Spleen (tissue), 11 donors: ENCODE measurements around the gene C19orf53. TPM values are rescaled to one million over a fixed set of nuclear protein-coding genes. Genes with fewer than 3 reads are reported as not detected.
"Not testable (repeated sequence)": the region's sequence is repeated elsewhere in the genome, so short reads cannot be mapped to it uniquely, and the experiment has no call there.

Experiments
- DNase-seq: peaks from one replicate; pipeline ENCODE4 v3.0.0-alpha.2; 2020
- H3K27ac ChIP-seq, 8 donors: fragments of 200-600 bp; sonication (generic) in 7 of 8; 1 replicate in 4 of 8; 2 replicates in 4 of 8; pipeline versions ENCODE4 v1.5.0 to v1.8.0; 2016 to 2021; ENCODE audit warnings: inconsistent platforms in 4 of 8, mild to moderate bottlenecking in 4 of 8, moderate library complexity in 1 of 8
- H3K27me3 ChIP-seq, 7 donors: fragments of 200-600 bp; sonication (generic) in 6 of 7; replicated peaks in 1 of 7; 1 replicate in 4 of 7; 2 replicates in 3 of 7; pipeline versions ENCODE4 v1.5.0 to v1.8.0; 2016 to 2021; ENCODE audit warnings: inconsistent platforms in 3 of 7, mild to moderate bottlenecking in 1 of 7
- H3K36me3 ChIP-seq, 6 donors: fragments of 200-600 bp; sonication (generic) in 5 of 6; 1 replicate in 4 of 6; 2 replicates in 2 of 6; pipeline versions ENCODE4 v1.5.0 to v1.8.0; 2016 to 2021; ENCODE audit warnings: inconsistent platforms in 2 of 6
- H3K4me1 ChIP-seq, 6 donors: fragments of 200-600 bp; sonication (generic) in 5 of 6; 1 replicate in 3 of 6; 2 replicates in 3 of 6; pipeline versions ENCODE4 v1.5.0 to v1.8.0; 2016 to 2021; ENCODE audit warnings: inconsistent platforms in 3 of 6
- H3K4me3 ChIP-seq, 8 donors: fragments of 200-600 bp; sonication (generic) in 7 of 8; 1 replicate in 4 of 8; 2 replicates in 4 of 8; pipeline versions ENCODE4 v1.5.0 to v1.8.0; 2016 to 2021; ENCODE audit warnings: inconsistent platforms in 4 of 8, mild to moderate bottlenecking in 4 of 8, moderate library complexity in 2 of 8
- H3K9me3 ChIP-seq, 8 donors: fragments of 200-600 bp; sonication (generic) in 7 of 8; 1 replicate in 4 of 8; 2 replicates in 4 of 8; pipeline versions ENCODE4 v1.5.0 to v1.8.0; 2016 to 2021; ENCODE audit warnings: inconsistent platforms in 4 of 8
- CTCF ChIP-seq, 11 experiments: fragments of 200-600 bp in 7 of 11; fragments of 450-650 bp in 4 of 11; sonication (generic) in 4 of 11; IDR thresholded peaks in 8 of 11; conservative IDR thresholded peaks in 3 of 11; 1 replicate in 7 of 11; 2 replicates in 4 of 11; pipeline versions ENCODE4 v1.4.0 to v1.8.0; 2016 to 2021; ENCODE audit warnings: antibody characterized with exemption in 11 of 11, inconsistent platforms in 4 of 11, mild to moderate bottlenecking in 1 of 11
- POLR2A ChIP-seq, 3 donors: fragments of 450-650 bp; IDR thresholded peaks; one replicate each; pipeline ENCODE4 v1.5.1; 2017; ENCODE audit warnings: antibody characterized with exemption in 3 of 3, mild to moderate bottlenecking in 1 of 3
- POLR2AphosphoS5 ChIP-seq, 3 donors: sonication (generic); formaldehyde crosslinking; IDR thresholded peaks; one replicate each; pipeline ENCODE4 v1.5.1; 2017; ENCODE audit warnings: antibody characterized with exemption in 3 of 3
- WGBS, 5 donors: extraction: QIAGEN DNeasy Blood & Tissue Kit in 3 of 5; methylation state at CpG; one replicate each; pipeline versions ENCODE4 v1.1.5 to v1.1.7; 2013 to 2018; 5-methylcytosine and 5-hydroxymethylcytosine counted together
- intact Hi-C: fragments of 100-400 bp; cut with DNase I; formaldehyde crosslinking; loops from one replicate; pipeline ENCODE4 v1.15.0; 2023; ENCODE audit warnings: low total_unique reads
- polyA plus RNA-seq, 3 donors: library from polyadenylated mRNA; stranded (reverse); fragments of 200-250 nt; gene quantifications; one replicate each; pipeline ENCODE4 v1.2.1, GENCODE V29; 2013
- total RNA-seq, 7 donors: library from RNA; depleted of rRNA in 3 of 7; stranded (reverse); fragments of >200 nt in 3 of 7; fragmentation: NEBNext Ultra II Directional in 4 of 7; extraction: Animal tissue kit (Norgen Biotek cat#: 25700) in 4 of 7; gene quantifications; one replicate each; pipeline versions ENCODE4 v1.1.0 to v1.2.1, GENCODE V29; 2016 to 2021
- donor health status: healthy with polysubstance abuse.
- donor health status: DM: no; HTN: no; CAD: no; lungs with moderate emphysema.
- donor health status: DM: no; HTN: no; CAD: no.
- donor health status: Bipolar disorder and iron deficiency.
- donor health status: healthy.
- donor health status: DM: no; HTN: no; CAD: no.
- donor health status: DM: yes; HTN: yes; CAD: no.

C19orf53 gene
- total and polyA plus RNA-seq, 10 donors = 39.6 to 190 (median 107) TPM

GRCh38 chr19:13770013-13770635 lies 4.1 kb upstream of the C19orf53 start:
- DNase-seq = no peak
- no peak for TF ChIP-seq CTCF (IDR thresholded peaks at IDR 0.05 in 8 of 11, conservative IDR thresholded peaks at IDR 0.05 in 3 of 11)
- TF ChIP-seq POLR2AphosphoS5 (IDR thresholded peaks at IDR 0.05) = no peak
- no peak for TF ChIP-seq POLR2A (IDR thresholded peaks at IDR 0.05)
- Histone ChIP-seq H3K27ac (no peak overlapping the region), H3K36me3 (peaks cover 0 to 62% (median 41%) of the 10 kb centered on the region in 6 donors), H3K27me3 (no peaks in the 10 kb centered on the region), H3K9me3 (no peaks in the 10 kb centered on the region), H3K4me1 (peaks cover 8 to 31% (median 25%) of the 10 kb centered on the region in 6 donors), H3K4me3 (no peak overlapping the region)
- intact Hi-C loops = no loop called here
- 88 to 94% (median 91%) methylated on average over 16 of the region's 16 CpGs for whole genome bisulfite sequencing, 5 donors

DNA sequence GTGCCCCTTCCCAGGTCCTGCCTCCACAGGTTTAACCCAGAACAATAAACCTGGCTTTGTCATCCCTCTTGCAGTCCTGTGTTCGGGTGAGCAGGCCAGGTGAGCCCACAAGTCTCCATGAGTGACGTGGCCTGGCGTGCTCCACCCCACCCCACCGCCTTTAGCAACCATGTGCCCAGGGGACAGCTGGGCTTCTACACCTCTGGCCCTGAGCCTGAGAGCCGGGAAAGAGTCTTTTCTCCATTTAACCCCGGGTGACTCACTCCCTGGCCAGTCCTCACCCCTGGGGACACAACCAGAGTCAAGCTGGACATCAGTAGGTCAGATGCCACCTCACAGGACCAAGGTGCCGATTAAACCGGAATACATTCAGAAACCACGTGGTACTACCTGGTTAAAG lies 4.1 kb downstream of the C19orf53 start:
- intact Hi-C loops = no loop called here
- Histone ChIP-seq H3K4me3 (no peak overlapping the region), H3K9me3 (no peaks in the 10 kb centered on the region), H3K4me1 (peaks cover 8 to 63% (median 33%) of the 10 kb centered on the region in 6 donors), H3K36me3 (peaks cover 2 to 40% (median 27%) of the 10 kb centered on the region in 6 donors), H3K27ac (no peak overlapping the region), H3K27me3 (no peaks in the 10 kb centered on the region)
- no peak for DNase-seq
- WGBS, 5 donors = 83 to 100% (median 93%) methylated on average over 1 to 9 of the region's 9 CpGs
- peak in 1 of 3 donors; percentile 48 for TF ChIP-seq POLR2AphosphoS5 (IDR thresholded peaks at IDR 0.05)
- no peak for TF ChIP-seq POLR2A (IDR thresholded peaks at IDR 0.05)

GRCh38 chr19:13778847-13779246 lies 4.6 kb downstream of the C19orf53 start:
- TF ChIP-seq CTCF (IDR thresholded peaks at IDR 0.05 in 8 of 11, conservative IDR thresholded peaks at IDR 0.05 in 3 of 11) (no peak), POLR2AphosphoS5 (IDR thresholded peaks at IDR 0.05) (peak in 1 of 3 donors; percentile 42)
- no peak for DNase-seq
- Histone ChIP-seq H3K27me3 (no peaks in the 10 kb centered on the region), H3K27ac (peak overlapping the region in 1 of 8 donors; percentile 11), H3K9me3 (no peaks in the 10 kb centered on the region), H3K4me3 (no peak overlapping the region), H3K36me3 (peaks cover 2 to 40% (median 27%) of the 10 kb centered on the region in 6 donors), H3K4me1 (peaks cover 8 to 66% (median 30%) of the 10 kb centered on the region in 6 donors)
- intact Hi-C loops = no loop called here
- 77 to 93% (median 91%) methylated on average over 4 to 6 of the region's 6 CpGs for WGBS, 5 donors

DNA sequence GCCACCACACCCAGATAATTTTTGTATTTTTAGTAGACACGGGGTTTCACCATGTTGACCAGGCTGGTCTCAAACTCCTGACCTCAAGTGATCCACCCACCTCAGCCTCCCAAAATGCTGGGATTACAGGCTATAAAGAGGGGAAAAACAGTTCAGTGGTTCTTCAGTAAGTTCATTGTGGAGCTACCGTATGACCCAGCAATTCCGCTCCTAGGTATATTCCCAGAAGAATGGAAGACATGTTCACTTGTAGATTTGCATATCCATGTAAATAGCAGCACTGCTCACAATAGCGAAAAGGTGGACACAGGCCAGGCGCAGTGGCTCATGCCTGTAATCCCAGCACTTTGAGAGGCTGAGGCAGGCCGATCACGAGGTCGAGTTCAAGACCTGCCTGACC lies 5.5 kb downstream of the C19orf53 start:
- WGBS, 5 donors = 95 to 98% (median 96%) methylated on average over 8 of the region's 8 CpGs
- H3K27ac ChIP-seq, H3K4me3 ChIP-seq, H3K27me3 ChIP-seq, DNase-seq, intact Hi-C loops, H3K9me3 ChIP-seq: not testable (repeated sequence)
- Histone ChIP-seq H3K4me1 (peaks cover 11 to 66% (median 32%) of the 10 kb centered on the region in 6 donors), H3K36me3 (peaks cover 2 to 40% (median 27%) of the 10 kb centered on the region in 6 donors)

GRCh38 chr19:13781547-13781946 lies 7.3 kb downstream of the C19orf53 start:
- DNase-seq = peak; percentile 74
- H3K9me3 ChIP-seq = no peaks in the 10 kb centered on the region
- H3K27ac ChIP-seq = peak overlapping the region in 7 of 8 donors; percentile 7 to 53 (median 34)
- 17 to 33% (median 28%) methylated on average over 5 of the region's 5 CpGs for WGBS, 5 donors
- intact Hi-C loops = no loop called here
- H3K27me3 ChIP-seq = no peaks in the 10 kb centered on the region
- TF ChIP-seq POLR2AphosphoS5 (IDR thresholded peaks at IDR 0.05) (peak in 2 of 3 donors; percentile 37 to 38), POLR2A (IDR thresholded peaks at IDR 0.05) (no peak), CTCF (IDR thresholded peaks at IDR 0.05 in 8 of 11, conservative IDR thresholded peaks at IDR 0.05 in 3 of 11) (no peak)
- peaks cover 2 to 34% (median 25%) of the 10 kb centered on the region in 6 donors for H3K36me3 ChIP-seq
- H3K4me1 ChIP-seq = peaks cover 9 to 58% (median 28%) of the 10 kb centered on the region in 6 donors
- no peak overlapping the region for H3K4me3 ChIP-seq
